GM13976 (cell line): ENCODE data around the gene GRIA4.
"Not testable (repeated sequence)": the region's sequence is repeated elsewhere in the genome, so short reads cannot be mapped to it uniquely, and the experiment has no call there.

ENCODE experiments used
- DNase-seq: peaks from one replicate; pipeline ENCODE4 v3.0.0; 2012; ENCODE audit warnings: low spot score
- in situ Hi-C: fragments of 300-500 bp; cut with MboI; formaldehyde crosslinking; loops from one replicate; pipeline ENCODE4 v1.12.0; 2022; ENCODE audit warnings: low sequenced_read_pairs, mixed read lengths, inconsistent platforms; ENCODE audit not compliant: unreplicated experiment
- TF ChIP-seq, protein P1 (sequence below): IDR thresholded peaks from 2 replicates; pipeline ENCODE4 v1.5.1; 2012; ENCODE audit warnings: borderline replicate concordance, mild to moderate bottlenecking; ENCODE audit not compliant: insufficient read depth; ENCODE audit errors: extremely low read depth, missing control alignments, control extremely low read depth

The GRIA4 gene

DNA sequence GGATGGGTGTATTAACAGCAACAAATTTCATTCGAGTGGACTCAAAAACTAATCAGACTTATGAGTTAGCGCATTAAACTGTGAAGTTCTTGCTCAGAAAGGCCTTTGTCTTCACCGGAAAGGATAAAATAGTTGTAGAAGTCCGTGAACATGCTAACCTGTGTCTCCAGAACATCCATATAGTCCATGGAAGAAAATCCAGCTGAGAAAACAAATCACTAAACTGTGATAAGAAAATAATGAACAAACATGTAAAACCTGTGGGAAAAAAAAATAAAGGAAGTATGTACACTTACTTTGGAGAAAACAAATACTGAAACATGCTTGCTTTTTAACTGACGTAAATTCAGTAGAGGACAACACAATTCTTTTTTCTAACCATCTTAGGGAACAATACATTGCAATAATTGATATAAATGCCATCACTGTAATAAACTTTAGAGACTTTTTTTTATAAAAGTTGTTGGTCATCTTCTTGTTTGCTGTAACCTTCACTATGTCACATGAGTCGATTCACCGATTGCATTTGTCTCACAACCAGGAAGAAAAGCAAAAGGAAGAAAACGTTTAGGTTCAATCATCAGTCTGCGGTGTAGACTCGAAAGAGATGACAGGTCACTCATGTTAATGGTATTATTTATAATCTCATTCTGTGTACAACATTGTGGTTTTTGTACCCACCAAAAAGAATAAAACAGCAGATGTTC lies 370.3 kb downstream of the GRIA4 start:
- in situ Hi-C loops, result no loop called here
- DNase-seq, result no peak
- TF ChIP-seq, protein P1, sequence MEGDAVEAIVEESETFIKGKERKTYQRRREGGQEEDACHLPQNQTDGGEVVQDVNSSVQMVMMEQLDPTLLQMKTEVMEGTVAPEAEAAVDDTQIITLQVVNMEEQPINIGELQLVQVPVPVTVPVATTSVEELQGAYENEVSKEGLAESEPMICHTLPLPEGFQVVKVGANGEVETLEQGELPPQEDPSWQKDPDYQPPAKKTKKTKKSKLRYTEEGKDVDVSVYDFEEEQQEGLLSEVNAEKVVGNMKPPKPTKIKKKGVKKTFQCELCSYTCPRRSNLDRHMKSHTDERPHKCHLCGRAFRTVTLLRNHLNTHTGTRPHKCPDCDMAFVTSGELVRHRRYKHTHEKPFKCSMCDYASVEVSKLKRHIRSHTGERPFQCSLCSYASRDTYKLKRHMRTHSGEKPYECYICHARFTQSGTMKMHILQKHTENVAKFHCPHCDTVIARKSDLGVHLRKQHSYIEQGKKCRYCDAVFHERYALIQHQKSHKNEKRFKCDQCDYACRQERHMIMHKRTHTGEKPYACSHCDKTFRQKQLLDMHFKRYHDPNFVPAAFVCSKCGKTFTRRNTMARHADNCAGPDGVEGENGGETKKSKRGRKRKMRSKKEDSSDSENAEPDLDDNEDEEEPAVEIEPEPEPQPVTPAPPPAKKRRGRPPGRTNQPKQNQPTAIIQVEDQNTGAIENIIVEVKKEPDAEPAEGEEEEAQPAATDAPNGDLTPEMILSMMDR, result no peak

DNA sequence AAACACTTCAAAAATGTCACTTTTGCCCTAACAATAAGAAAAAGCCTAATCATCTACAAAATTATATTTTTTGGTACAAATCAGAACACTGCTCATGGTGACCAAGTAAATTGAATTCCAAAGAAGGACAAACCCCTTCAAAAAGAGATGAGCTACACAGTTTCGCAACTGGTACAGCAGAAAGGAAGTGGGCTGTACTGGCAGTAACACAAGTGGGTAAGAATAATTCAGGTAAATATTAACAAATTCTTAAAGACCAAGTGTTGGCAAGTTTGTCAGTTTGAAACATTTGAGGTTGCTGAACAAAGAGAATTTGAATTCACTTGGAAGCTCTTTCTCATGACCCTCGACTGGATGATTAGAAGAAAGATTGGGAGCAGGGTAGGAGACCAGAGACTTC lies 376.7 kb downstream of the GRIA4 start:
- in situ Hi-C loops, result no loop called here
- TF ChIP-seq, protein P1, result no peak
- no peak for DNase-seq

DNA sequence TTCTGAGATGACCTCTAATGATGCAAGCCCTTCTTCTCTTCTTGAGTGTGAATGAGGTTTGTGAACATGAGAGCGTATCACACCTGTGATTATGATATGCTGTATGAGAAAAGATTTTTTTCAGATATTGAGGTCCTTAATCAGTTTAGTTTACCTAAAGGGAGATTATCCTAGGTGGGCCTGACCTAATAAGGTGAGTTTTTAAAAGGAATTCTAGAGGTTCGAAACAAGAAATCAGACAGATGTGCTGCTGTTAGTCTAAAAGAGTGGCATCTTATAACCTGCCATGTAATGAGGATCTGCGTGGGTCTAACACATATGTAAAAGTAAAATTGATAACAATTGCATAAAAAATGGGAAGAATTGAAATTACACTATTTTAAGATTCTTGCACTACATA lies 378.3 kb downstream of the GRIA4 start:
- no peak for DNase-seq
- TF ChIP-seq, protein P1, result no peak
- in situ Hi-C loops, result no loop called here

DNA sequence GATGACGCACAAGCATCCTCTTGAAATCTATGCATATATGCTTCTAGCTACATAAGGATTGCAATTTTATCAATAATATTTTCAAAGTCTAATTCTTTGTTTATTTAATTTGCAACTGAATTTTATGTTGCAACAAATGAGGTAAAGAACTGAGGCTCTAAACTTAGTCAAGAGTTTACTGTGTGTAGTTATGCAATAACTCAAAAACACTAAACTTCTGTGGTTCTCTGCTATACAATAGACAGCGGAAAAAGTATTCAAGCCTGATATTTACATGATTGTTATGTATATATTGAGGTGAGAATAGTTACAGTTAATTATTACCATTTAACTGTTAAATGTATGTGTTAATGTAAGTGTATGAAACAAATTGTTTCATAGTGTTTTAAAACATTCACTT lies 379.3 kb downstream of the GRIA4 start:
- TF ChIP-seq, protein P1, result no peak
- in situ Hi-C loops, result no loop called here
- no peak for DNase-seq

DNA sequence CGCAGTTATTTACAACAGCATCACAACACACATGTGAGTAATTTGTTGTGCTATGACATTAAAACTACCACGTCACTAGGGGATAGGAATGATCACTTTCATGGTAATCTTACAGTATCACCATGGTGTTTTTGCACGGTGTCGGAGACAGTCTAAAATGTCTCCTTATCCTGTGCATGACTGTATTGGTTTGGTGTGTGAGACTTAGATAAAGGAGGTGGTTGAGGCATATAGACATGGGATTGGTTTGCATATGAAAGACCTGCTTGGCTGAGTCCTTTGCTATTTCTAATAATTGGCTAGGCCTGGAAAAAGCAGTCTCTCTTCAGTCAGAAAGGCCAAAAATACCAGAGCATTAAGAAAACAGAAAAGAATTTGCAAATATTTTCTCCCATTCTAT lies 382.0 kb downstream of the GRIA4 start:
- TF ChIP-seq, protein P1, result no peak
- in situ Hi-C loops, result no loop called here
- DNase-seq, result no peak

DNA sequence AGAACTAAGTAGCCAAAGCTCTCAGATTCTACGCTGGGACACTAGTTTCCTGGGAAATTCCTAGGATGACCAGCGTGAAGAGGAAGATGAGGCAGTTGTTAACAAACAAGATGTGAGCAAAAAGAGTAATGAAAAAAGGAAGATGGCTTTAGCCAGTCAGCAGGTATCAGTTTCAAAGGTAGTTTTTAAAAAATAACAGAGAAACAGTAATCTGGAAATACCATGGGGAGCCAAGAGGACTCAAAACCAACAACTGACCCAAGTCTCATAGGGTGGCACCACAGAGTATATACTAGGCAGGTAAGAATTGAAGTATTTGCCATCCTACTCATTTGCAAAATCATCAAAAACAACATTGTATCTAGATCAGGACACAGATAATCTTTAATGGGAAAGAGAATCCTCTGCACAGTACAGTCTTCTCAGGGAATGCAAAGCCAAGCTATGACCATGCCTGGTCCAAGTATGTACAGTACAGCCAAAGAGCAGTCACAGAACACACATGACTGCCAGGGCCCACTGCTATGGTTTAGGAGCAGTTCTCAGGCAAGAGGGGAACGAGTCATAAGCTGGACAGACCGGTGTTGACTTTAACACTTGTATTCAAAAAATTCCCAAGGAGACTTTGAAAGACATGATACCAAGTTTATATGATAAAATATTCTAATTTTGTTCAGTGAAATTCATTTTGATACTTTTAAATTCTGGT lies 391.6 kb downstream of the GRIA4 start:
- TF ChIP-seq, protein P1, result no peak
- DNase-seq, result no peak
- in situ Hi-C loops, result no loop called here

DNA sequence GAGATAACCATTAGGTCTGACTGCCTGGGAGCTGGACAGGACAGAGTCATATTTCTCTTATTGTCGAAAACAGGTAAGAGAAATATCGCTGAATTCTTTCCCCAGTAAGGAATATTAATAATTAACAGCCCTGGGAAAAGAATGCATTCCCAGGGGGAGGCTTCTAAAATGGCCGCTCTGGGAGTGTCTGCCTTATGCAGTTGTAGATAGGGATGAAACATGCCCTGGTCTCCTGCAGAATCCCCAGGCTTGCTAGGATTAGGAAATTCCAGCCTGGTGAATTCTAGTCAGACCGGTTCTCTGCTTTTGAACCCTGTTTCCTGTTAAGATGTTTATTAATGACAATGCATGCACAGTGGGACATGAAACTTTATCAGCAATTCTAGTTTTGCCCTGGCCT lies 393.2 kb downstream of the GRIA4 start:
- in situ Hi-C loops, DNase-seq: not testable (repeated sequence)
